IMR-90 (cell line): ENCODE measurements around the gene ZNF518A. TPM values are rescaled to one million over a fixed set of nuclear protein-coding genes. Genes with fewer than 3 reads are reported as not detected.

Experiments
- ATAC-seq: fragments of 200-7000 bp; cut with Tn5 transposase; 2 replicates; pipeline ENCODE4 v1.9.1; 2020; ENCODE audit warnings: low read depth, mild to moderate bottlenecking, moderate library complexity
- BruUV-seq: library from RNA; stranded (reverse); fragments of 400-500 nt; replicated peaks from 2 replicates; lab custom pipeline; 2021; lab: Mats Ljungman, UMichigan
- CTCF ChIA-PET: fragments of 300-600 bp; formaldehyde crosslinking; extraction: SDS; loops from one replicate; lab custom pipeline; 2021; ENCODE audit warnings: antibody characterized with exemption; lab: Yijun Ruan, JAX
- POLR2A ChIA-PET: fragments of 300-600 bp; sonication (Branson Sonifier 250); formaldehyde crosslinking; loops from one replicate; lab custom pipeline; 2022; ENCODE audit warnings: antibody characterized with exemption; ENCODE audit not compliant: unreplicated experiment; lab: Charles Lee
- DNase-seq: peaks from one replicate; pipeline ENCODE4 v3.0.0; 2013
- H2AFZ ChIP-seq: replicated peaks from 2 replicates; pipeline ENCODE3; 2013; ENCODE audit warnings: low read length, mild to moderate bottlenecking; ENCODE audit not compliant: poor library complexity
- H2AK5ac ChIP-seq: 2 replicates; pipeline ENCODE4 v1.6.1; 2013; ENCODE audit warnings: low read depth, low read length, inconsistent platforms
- H2AK9ac ChIP-seq: replicated peaks from 2 replicates; pipeline ENCODE3; 2013; ENCODE audit warnings: mild to moderate bottlenecking, low read depth, low read length, moderate library complexity; ENCODE audit not compliant: poor library complexity
- H2BK120ac ChIP-seq: 2 replicates; pipeline ENCODE4 v1.6.1; 2013; ENCODE audit warnings: low read depth, low read length, inconsistent platforms
- H2BK15ac ChIP-seq: 3 replicates; pipeline ENCODE4 v1.6.1; 2013; ENCODE audit warnings: low read depth, low read length, inconsistent platforms
- H2BK20ac ChIP-seq: 2 replicates; pipeline ENCODE4 v1.6.1; 2013; ENCODE audit warnings: low read depth, mild to moderate bottlenecking, inconsistent platforms, low read length, moderate library complexity
- H2BK5ac ChIP-seq: 2 replicates; pipeline ENCODE4 v1.6.1; 2013; ENCODE audit warnings: mild to moderate bottlenecking, low read depth, low read length, inconsistent platforms; ENCODE audit not compliant: poor library complexity, severe bottlenecking
- H3K14ac ChIP-seq: replicated peaks from 2 replicates; pipeline ENCODE4 v1.6.1; 2013; ENCODE audit warnings: low read depth, low read length, inconsistent platforms
- H3K18ac ChIP-seq: 2 replicates; pipeline ENCODE4 v1.6.1; 2013; ENCODE audit warnings: low read depth, low read length, control low read depth
- H3K23ac ChIP-seq: 2 replicates; pipeline ENCODE4 v1.6.1; 2013; ENCODE audit warnings: low read depth, low read length, inconsistent platforms
- H3K27ac ChIP-seq: 2 replicates; pipeline ENCODE4 v1.5.1; 2013; ENCODE audit warnings: mild to moderate bottlenecking, control low read depth, low read length; ENCODE audit not compliant: insufficient read depth
- H3K27me3 ChIP-seq: 2 replicates; pipeline ENCODE4 v1.6.1; 2013; ENCODE audit warnings: low read length; ENCODE audit not compliant: control insufficient read depth, insufficient read depth
- H3K36me3 ChIP-seq: 2 replicates; pipeline ENCODE4 v1.6.1; 2013; ENCODE audit warnings: low read length, mixed read lengths; ENCODE audit not compliant: control insufficient read depth, insufficient read depth
- H3K4ac ChIP-seq: 2 replicates; pipeline ENCODE4 v1.6.1; 2013; ENCODE audit warnings: low read depth, low read length, inconsistent platforms
- H3K4me1 ChIP-seq: 2 replicates; pipeline ENCODE4 v1.6.1; 2013; ENCODE audit warnings: low read length, mixed read lengths; ENCODE audit not compliant: control insufficient read depth, insufficient read depth
- H3K4me2 ChIP-seq: 2 replicates; pipeline ENCODE4 v1.6.1; 2013; ENCODE audit warnings: low read depth, mild to moderate bottlenecking, control low read depth, low read length, moderate library complexity
- H3K4me3 ChIP-seq: 2 replicates; pipeline ENCODE4 v1.5.1; 2013; ENCODE audit warnings: low read depth, mild to moderate bottlenecking, control low read depth, low read length, moderate library complexity; ENCODE audit not compliant: insufficient read depth
- H3K56ac ChIP-seq: 2 replicates; pipeline ENCODE4 v1.6.1; 2013; ENCODE audit warnings: low read length, inconsistent platforms; ENCODE audit not compliant: insufficient read depth; ENCODE audit errors: extremely low read depth
- H3K79me1 ChIP-seq, 2 experiments: 2 replicates each; pipeline ENCODE4 v1.6.1; 2013; ENCODE audit warnings: low read length in 2 of 2, inconsistent platforms in 1 of 2, low read depth in 1 of 2
- H3K9ac ChIP-seq: 2 replicates; pipeline ENCODE4 v1.6.1; 2013; ENCODE audit warnings: low read depth, low read length, control low read depth
- H3K9me1 ChIP-seq: 2 replicates; pipeline ENCODE4 v1.6.1; 2013; ENCODE audit warnings: low read length, inconsistent platforms; ENCODE audit not compliant: insufficient read depth
- H3K9me3 ChIP-seq: 2 replicates; pipeline ENCODE4 v1.6.1; 2013; ENCODE audit warnings: low read length; ENCODE audit not compliant: control insufficient read depth, insufficient read depth
- H4K20me1 ChIP-seq: 2 replicates; pipeline ENCODE4 v1.6.1; 2013; ENCODE audit warnings: low read length, inconsistent platforms; ENCODE audit not compliant: insufficient read depth
- H4K5ac ChIP-seq: 2 replicates; pipeline ENCODE4 v1.6.1; 2013; ENCODE audit warnings: mild to moderate bottlenecking, low read depth, low read length, control low read depth
- H4K8ac ChIP-seq, 2 experiments: 2 replicates each; pipeline ENCODE4 v1.6.1; 2013; ENCODE audit warnings: low read depth in 2 of 2, low read length in 2 of 2, control low read depth in 1 of 2, inconsistent platforms in 1 of 2
- H4K91ac ChIP-seq: 2 replicates; pipeline ENCODE4 v1.6.1; 2013; ENCODE audit warnings: low read depth, low read length, inconsistent platforms; ENCODE audit not compliant: insufficient read depth
- BHLHE40 ChIP-seq: fragments of 150-350 bp; IDR thresholded peaks from 2 replicates; pipeline ENCODE4 v1.6.1; 2016; ENCODE audit warnings: mild to moderate bottlenecking, low read depth, low read length
- CEBPB ChIP-seq: IDR thresholded peaks from 2 replicates; pipeline ENCODE4 v1.6.1; 2012; ENCODE audit warnings: low read depth, low read length, improper control_type of control experiment
- CHD1 ChIP-seq: IDR thresholded peaks from 2 replicates; pipeline ENCODE4 v1.6.1; 2012; ENCODE audit warnings: low read depth, low read length, improper control_type of control experiment
- FOS ChIP-seq: fragments of 150-350 bp; IDR thresholded peaks from 2 replicates; pipeline ENCODE4 v1.6.1; 2016; ENCODE audit warnings: low read depth, low read length
- MAFK ChIP-seq: IDR thresholded peaks from 2 replicates; pipeline ENCODE4 v1.6.1; 2012; ENCODE audit warnings: low read depth, low read length, improper control_type of control experiment
- MAZ ChIP-seq: IDR thresholded peaks from 2 replicates; pipeline ENCODE4 v1.6.1; 2012; ENCODE audit warnings: low read depth, mild to moderate bottlenecking, low read length, improper control_type of control experiment, moderate library complexity, borderline replicate concordance
- MXI1 ChIP-seq: IDR thresholded peaks from 2 replicates; pipeline ENCODE4 v1.6.1; 2012; ENCODE audit warnings: low read depth, mild to moderate bottlenecking, low read length, moderate library complexity, borderline replicate concordance
- NFE2L2 ChIP-seq: fragments of 150-350 bp; IDR thresholded peaks from 2 replicates; pipeline ENCODE4 v1.6.1; 2016; ENCODE audit warnings: low read depth, mild to moderate bottlenecking, low read length
- POLR2A ChIP-seq: IDR thresholded peaks from 2 replicates; pipeline ENCODE4 v1.6.1; 2012; ENCODE audit warnings: mild to moderate bottlenecking, low read depth, low read length
- RAD21 ChIP-seq: IDR thresholded peaks from 2 replicates; pipeline ENCODE4 v1.6.1; 2012; ENCODE audit warnings: low read length, improper control_type of control experiment
- RCOR1 ChIP-seq: IDR thresholded peaks from 2 replicates; pipeline ENCODE4 v1.6.1; 2012; ENCODE audit warnings: mild to moderate bottlenecking, low read length, improper control_type of control experiment; ENCODE audit not compliant: insufficient replicate concordance
- RFX5 ChIP-seq: IDR thresholded peaks from 2 replicates; pipeline ENCODE4 v1.8.0; 2012; ENCODE audit warnings: low read depth, mild to moderate bottlenecking, low read length, moderate library complexity
- SMC3 ChIP-seq: fragments of 150-350 bp; IDR thresholded peaks from 2 replicates; pipeline ENCODE4 v1.6.1; 2016; ENCODE audit warnings: low read depth, mild to moderate bottlenecking, antibody characterized with exemption, low read length, moderate library complexity
- WGBS, 2 experiments: methylation state at CpG; one replicate each; pipeline versions ENCODE4 v1.1.5 to v1.1.7; 2013; ENCODE audit warnings: missing lambda C conversion rate in 2 of 2; ENCODE audit not compliant: insufficient read length in 1 of 2; ENCODE audit errors: extremely low coverage in 2 of 2; 5-methylcytosine and 5-hydroxymethylcytosine counted together
- dilution Hi-C: fragments of 300-500 bp; cut with HindIII; formaldehyde crosslinking; loops from one replicate; pipeline ENCODE4 v1.14.3; 2018; ENCODE audit warnings: low sequenced_read_pairs; ENCODE audit not compliant: unreplicated experiment
- in situ Hi-C: fragments of 300-500 bp; cut with MboI; formaldehyde crosslinking; loops from 3 replicates; pipeline ENCODE4 v1.14.3; 2019; ENCODE audit warnings: low sequenced_read_pairs, inconsistent platforms, mixed read lengths
- intact Hi-C: fragments of 100-400 bp; cut with micrococcal nuclease; formaldehyde crosslinking; loops from 2 replicates; pipeline ENCODE4 v1.10.0; 2022
- polyA plus RNA-seq, 3 experiments: library from polyadenylated mRNA; depleted of rRNA; stranded (reverse); fragments of >200 nt; gene quantifications; 2 replicates each; pipeline ENCODE4 v1.2.3, GENCODE V29; 2012; ENCODE audit warnings: low replicate concordance in 1 of 3
- total RNA-seq: library from RNA; depleted of rRNA; stranded (reverse); fragments of >200 nt; gene quantifications from 2 replicates; pipeline ENCODE4 v1.2.3, GENCODE V29; 2012
- TF ChIP-seq, protein P1 (sequence below): fragments of 150-350 bp; IDR thresholded peaks from 2 replicates; pipeline ENCODE4 v1.6.1; 2016; ENCODE audit warnings: low read depth, mild to moderate bottlenecking, low read length, moderate library complexity, borderline replicate concordance
- TF ChIP-seq, protein P2 (sequence below): fragments of 150-350 bp; IDR thresholded peaks from 2 replicates; pipeline ENCODE4 v1.6.1; 2017; ENCODE audit warnings: mild to moderate bottlenecking, antibody characterized with exemption, low read length, low read depth
- TF ChIP-seq, protein P3 (sequence below): conservative IDR thresholded peaks from 2 replicates; pipeline ENCODE4 v1.5.1; 2012; ENCODE audit warnings: mild to moderate bottlenecking, low read depth, low read length, improper control_type of control experiment

Gene ZNF518A
- total and polyA plus RNA-seq, 2 of the 4 experiments (the other 2 are of a cell fraction), result 2.1 to 7.9 TPM

DNA sequence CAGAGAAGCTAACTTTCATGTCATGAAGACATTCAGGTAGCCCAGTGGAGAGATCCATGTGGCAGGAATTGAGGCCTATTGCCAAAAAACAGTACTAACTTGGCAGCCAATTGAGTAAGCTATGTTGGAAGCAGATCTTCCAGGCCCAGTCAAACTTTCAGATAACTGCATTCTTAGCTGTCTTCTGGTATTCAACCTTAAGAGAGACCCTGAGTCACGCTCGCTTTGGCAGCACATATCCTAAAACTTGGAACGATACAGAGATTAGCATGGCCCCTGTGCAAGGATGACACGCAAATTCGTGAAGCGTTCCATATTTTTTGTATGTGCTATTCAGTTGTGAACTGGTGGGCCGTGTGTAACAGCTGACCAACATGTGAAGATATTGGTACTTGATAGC is 17.6 kb upstream of the ZNF518A start:
- no peaks in the 10 kb centered on the region for H3K4me1 ChIP-seq
- no peak overlapping the region for H4K5ac ChIP-seq
- no peaks in the 10 kb centered on the region for H3K9me3 ChIP-seq
- H3K27me3 ChIP-seq, result peaks cover 2% of the 10 kb centered on the region; the same call in 1 of the 2 replicates
- no peak overlapping the region for H2AK5ac ChIP-seq
- ChIA-PET CTCF (no interaction called here), POLR2A (no interaction called here)
- no peak overlapping the region for H3K4me3 ChIP-seq
- no peaks in the 10 kb centered on the region for H4K20me1 ChIP-seq
- no peak overlapping the region for H4K91ac ChIP-seq
- H3K9ac ChIP-seq, result no peak overlapping the region
- no peaks in the 10 kb centered on the region for H3K9me1 ChIP-seq
- intact Hi-C loops (no loop called here), in situ Hi-C loops (no loop called here), dilution Hi-C loops (no loop called here)
- BruUV-seq, result no TSS peak
- no peak overlapping the region for H3K18ac ChIP-seq
- no peak overlapping the region for H2BK120ac ChIP-seq
- H3K56ac ChIP-seq, result no peak overlapping the region
- no peak overlapping the region for H2BK15ac ChIP-seq
- no peak overlapping the region for H4K8ac ChIP-seq
- ATAC-seq (no peak), DNase-seq (no peak)
- H2BK5ac ChIP-seq, result no peak overlapping the region
- H3K4me2 ChIP-seq, result no peak overlapping the region
- H2AK9ac ChIP-seq, result no peak overlapping the region
- no peak overlapping the region for H3K4ac ChIP-seq
- no peak overlapping the region for H2BK20ac ChIP-seq
- no peak overlapping the region for H3K27ac ChIP-seq
- no peak for TF ChIP-seq RFX5
- no peak for TF ChIP-seq CHD1
- no peak for TF ChIP-seq MXI1
- TF ChIP-seq, protein P1, sequence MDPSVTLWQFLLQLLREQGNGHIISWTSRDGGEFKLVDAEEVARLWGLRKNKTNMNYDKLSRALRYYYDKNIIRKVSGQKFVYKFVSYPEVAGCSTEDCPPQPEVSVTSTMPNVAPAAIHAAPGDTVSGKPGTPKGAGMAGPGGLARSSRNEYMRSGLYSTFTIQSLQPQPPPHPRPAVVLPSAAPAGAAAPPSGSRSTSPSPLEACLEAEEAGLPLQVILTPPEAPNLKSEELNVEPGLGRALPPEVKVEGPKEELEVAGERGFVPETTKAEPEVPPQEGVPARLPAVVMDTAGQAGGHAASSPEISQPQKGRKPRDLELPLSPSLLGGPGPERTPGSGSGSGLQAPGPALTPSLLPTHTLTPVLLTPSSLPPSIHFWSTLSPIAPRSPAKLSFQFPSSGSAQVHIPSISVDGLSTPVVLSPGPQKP, result no peak
- TF ChIP-seq RCOR1, result no peak
- no peak for TF ChIP-seq BHLHE40
- TF ChIP-seq, protein P2, sequence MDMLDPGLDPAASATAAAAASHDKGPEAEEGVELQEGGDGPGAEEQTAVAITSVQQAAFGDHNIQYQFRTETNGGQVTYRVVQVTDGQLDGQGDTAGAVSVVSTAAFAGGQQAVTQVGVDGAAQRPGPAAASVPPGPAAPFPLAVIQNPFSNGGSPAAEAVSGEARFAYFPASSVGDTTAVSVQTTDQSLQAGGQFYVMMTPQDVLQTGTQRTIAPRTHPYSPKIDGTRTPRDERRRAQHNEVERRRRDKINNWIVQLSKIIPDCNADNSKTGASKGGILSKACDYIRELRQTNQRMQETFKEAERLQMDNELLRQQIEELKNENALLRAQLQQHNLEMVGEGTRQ, result no peak
- TF ChIP-seq RAD21, result no peak
- no peak for TF ChIP-seq MAZ
- TF ChIP-seq, protein P3, sequence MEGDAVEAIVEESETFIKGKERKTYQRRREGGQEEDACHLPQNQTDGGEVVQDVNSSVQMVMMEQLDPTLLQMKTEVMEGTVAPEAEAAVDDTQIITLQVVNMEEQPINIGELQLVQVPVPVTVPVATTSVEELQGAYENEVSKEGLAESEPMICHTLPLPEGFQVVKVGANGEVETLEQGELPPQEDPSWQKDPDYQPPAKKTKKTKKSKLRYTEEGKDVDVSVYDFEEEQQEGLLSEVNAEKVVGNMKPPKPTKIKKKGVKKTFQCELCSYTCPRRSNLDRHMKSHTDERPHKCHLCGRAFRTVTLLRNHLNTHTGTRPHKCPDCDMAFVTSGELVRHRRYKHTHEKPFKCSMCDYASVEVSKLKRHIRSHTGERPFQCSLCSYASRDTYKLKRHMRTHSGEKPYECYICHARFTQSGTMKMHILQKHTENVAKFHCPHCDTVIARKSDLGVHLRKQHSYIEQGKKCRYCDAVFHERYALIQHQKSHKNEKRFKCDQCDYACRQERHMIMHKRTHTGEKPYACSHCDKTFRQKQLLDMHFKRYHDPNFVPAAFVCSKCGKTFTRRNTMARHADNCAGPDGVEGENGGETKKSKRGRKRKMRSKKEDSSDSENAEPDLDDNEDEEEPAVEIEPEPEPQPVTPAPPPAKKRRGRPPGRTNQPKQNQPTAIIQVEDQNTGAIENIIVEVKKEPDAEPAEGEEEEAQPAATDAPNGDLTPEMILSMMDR, result no peak
- TF ChIP-seq FOS, result no peak
- no peak for TF ChIP-seq NFE2L2
- no peak for TF ChIP-seq POLR2A
- no peak for TF ChIP-seq MAFK
- no peak for TF ChIP-seq SMC3
- no peak for TF ChIP-seq CEBPB
- H3K23ac ChIP-seq, result no peak overlapping the region
- 83% methylated on average over 4 of the region's 7 CpGs; no CpG with 5 or more reads in 1 of the 2 experiments for WGBS, 2 experiments
- no peaks in the 10 kb centered on the region for H3K36me3 ChIP-seq
- no peaks in the 10 kb centered on the region for H3K79me1 ChIP-seq
- no peak overlapping the region for H3K14ac ChIP-seq
- no peak overlapping the region for H2AFZ ChIP-seq
